NCI-H69 (cell line): Measurements from ENCODE around the gene ATE1.

ENCODE experiments used
- DNase-seq: peaks from one replicate; lab custom pipeline; 2025; lab: John Stamatoyannopoulos, UW

The ATE1 gene

GRCh38 chr10:121865554-121865953 lies 62.3 kb downstream of the ATE1 start:
- peak; percentile 93 for DNase-seq

- no peak for DNase-seq
Observed at GRCh38 chr10:121864653-121865052, 63.2 kb downstream of the ATE1 start.

GRCh38 chr10:121864168-121864567 lies 63.7 kb downstream of the ATE1 start:
- no peak for DNase-seq

GRCh38 chr10:121862649-121863048 lies 65.2 kb downstream of the ATE1 start:
- DNase-seq: no peak

GRCh38 chr10:121862042-121862441 lies 65.8 kb downstream of the ATE1 start:
- no peak for DNase-seq

- peak; percentile 83 for DNase-seq
Observed at GRCh38 chr10:121860810-121861209, 67.0 kb downstream of the ATE1 start.

GRCh38 chr10:121854809-121855445 lies 72.9 kb downstream of the ATE1 start:
- no peak for DNase-seq

GRCh38 chr10:121853950-121854349 lies 73.9 kb downstream of the ATE1 start:
- no peak for DNase-seq

GRCh38 chr10:121851786-121852185 lies 76.0 kb downstream of the ATE1 start:
- peak; percentile 81 for DNase-seq

- DNase-seq: no peak
Observed at GRCh38 chr10:121848082-121848481, 79.7 kb downstream of the ATE1 start.

- no peak for DNase-seq
Observed at GRCh38 chr10:121846555-121846954, 81.3 kb downstream of the ATE1 start.

- DNase-seq: no peak
Observed at GRCh38 chr10:121845044-121845784, 82.6 kb downstream of the ATE1 start.

- DNase-seq: no peak
Observed at GRCh38 chr10:121844537-121844936, 83.3 kb downstream of the ATE1 start.

- DNase-seq: no peak
Observed at GRCh38 chr10:121843379-121843778, 84.5 kb downstream of the ATE1 start.

GRCh38 chr10:121841862-121842261 lies 86.0 kb downstream of the ATE1 start:
- no peak for DNase-seq

- no peak for DNase-seq
Observed at GRCh38 chr10:121838931-121839330, 88.9 kb downstream of the ATE1 start.

GRCh38 chr10:121838149-121838548 lies 89.7 kb downstream of the ATE1 start:
- DNase-seq: no peak

GRCh38 chr10:121836171-121836570 lies 91.7 kb downstream of the ATE1 start:
- DNase-seq: no peak

- no peak for DNase-seq
Observed at GRCh38 chr10:121835376-121835775, 92.5 kb downstream of the ATE1 start.

GRCh38 chr10:121834757-121835156 lies 93.1 kb downstream of the ATE1 start:
- no peak for DNase-seq

GRCh38 chr10:121833387-121833786 lies 94.4 kb downstream of the ATE1 start:
- no peak for DNase-seq

- no peak for DNase-seq
Observed at GRCh38 chr10:121832647-121833046, 95.2 kb downstream of the ATE1 start.

GRCh38 chr10:121831777-121832176 lies 96.1 kb downstream of the ATE1 start:
- peak; percentile 52 for DNase-seq

- no peak for DNase-seq
Observed at GRCh38 chr10:121831237-121831636, 96.6 kb downstream of the ATE1 start.
